Measurements from ENCODE around the gene NMNAT2. TPM values are rescaled to one million over a fixed set of nuclear protein-coding genes. Genes with fewer than 3 reads are reported as not detected.

The NMNAT2 gene
- total and polyA plus RNA-seq, 2 of the 4 experiments (the other 2 are of a cell fraction) = 0.36 to 2.4 TPM

- no peak overlapping the region for H2AFZ ChIP-seq (replicated peaks; ENCODE audit: low read length, poor library complexity)
- H3K4me1 ChIP-seq (ENCODE audit: control insufficient read depth, insufficient read depth, low read length) = peaks cover 13% of the 10 kb centered on the region
- peak overlapping the region; percentile 75; the same call in 1 of the 2 replicates for H2BK20ac ChIP-seq (ENCODE audit: low read depth, low read length)
- peak overlapping the region; percentile 10; the same call in 1 of the 2 replicates for H3K18ac ChIP-seq (ENCODE audit: low read depth, low read length)
- H3K56ac ChIP-seq (ENCODE audit: extremely low read depth, insufficient read depth, low read length) = no peak overlapping the region
- H3K27ac ChIP-seq (ENCODE audit: insufficient read depth, low read length) = no peak overlapping the region
- peak overlapping the region; percentile 33; the same call in 1 of the 2 replicates for H2BK120ac ChIP-seq (ENCODE audit: low read depth, low read length)
- no peak overlapping the region for H3K4me2 ChIP-seq (ENCODE audit: low read depth, low read length)
- DNase-seq = no peak
- no peak overlapping the region for H3K23ac ChIP-seq (ENCODE audit: low read depth, low read length)
- in situ Hi-C loops (cut with MboI; ENCODE audit: low sequenced_read_pairs) (loop anchor here (10.0 to 25.0 kb wide), 2 partner anchors 212 to 275 kb away; partner anchors contain the start of genes LAMC1 and SHCBP1L), dilution Hi-C loops (cut with HindIII; ENCODE audit: low sequenced_read_pairs, unreplicated experiment) (no loop called here), intact Hi-C loops (cut with micrococcal nuclease) (loop anchor here (5.0 kb wide), 1 partner anchor 95 kb away; no protein-coding TSS in a partner anchor)
- no peak for TF ChIP-seq BHLHE40 (IDR thresholded peaks at IDR 0.05; ENCODE audit: low read depth, low read length)
- TF ChIP-seq, protein P1, sequence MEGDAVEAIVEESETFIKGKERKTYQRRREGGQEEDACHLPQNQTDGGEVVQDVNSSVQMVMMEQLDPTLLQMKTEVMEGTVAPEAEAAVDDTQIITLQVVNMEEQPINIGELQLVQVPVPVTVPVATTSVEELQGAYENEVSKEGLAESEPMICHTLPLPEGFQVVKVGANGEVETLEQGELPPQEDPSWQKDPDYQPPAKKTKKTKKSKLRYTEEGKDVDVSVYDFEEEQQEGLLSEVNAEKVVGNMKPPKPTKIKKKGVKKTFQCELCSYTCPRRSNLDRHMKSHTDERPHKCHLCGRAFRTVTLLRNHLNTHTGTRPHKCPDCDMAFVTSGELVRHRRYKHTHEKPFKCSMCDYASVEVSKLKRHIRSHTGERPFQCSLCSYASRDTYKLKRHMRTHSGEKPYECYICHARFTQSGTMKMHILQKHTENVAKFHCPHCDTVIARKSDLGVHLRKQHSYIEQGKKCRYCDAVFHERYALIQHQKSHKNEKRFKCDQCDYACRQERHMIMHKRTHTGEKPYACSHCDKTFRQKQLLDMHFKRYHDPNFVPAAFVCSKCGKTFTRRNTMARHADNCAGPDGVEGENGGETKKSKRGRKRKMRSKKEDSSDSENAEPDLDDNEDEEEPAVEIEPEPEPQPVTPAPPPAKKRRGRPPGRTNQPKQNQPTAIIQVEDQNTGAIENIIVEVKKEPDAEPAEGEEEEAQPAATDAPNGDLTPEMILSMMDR (conservative IDR thresholded peaks at IDR 0.05; ENCODE audit: low read depth, low read length) = no peak
- TF ChIP-seq, protein P2, sequence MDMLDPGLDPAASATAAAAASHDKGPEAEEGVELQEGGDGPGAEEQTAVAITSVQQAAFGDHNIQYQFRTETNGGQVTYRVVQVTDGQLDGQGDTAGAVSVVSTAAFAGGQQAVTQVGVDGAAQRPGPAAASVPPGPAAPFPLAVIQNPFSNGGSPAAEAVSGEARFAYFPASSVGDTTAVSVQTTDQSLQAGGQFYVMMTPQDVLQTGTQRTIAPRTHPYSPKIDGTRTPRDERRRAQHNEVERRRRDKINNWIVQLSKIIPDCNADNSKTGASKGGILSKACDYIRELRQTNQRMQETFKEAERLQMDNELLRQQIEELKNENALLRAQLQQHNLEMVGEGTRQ (IDR thresholded peaks at IDR 0.05; ENCODE audit: low read depth, low read length) = no peak
- no peak for TF ChIP-seq NFE2L2 (IDR thresholded peaks at IDR 0.05; ENCODE audit: low read depth, low read length)
- no peak for TF ChIP-seq RCOR1 (IDR thresholded peaks at IDR 0.05; ENCODE audit: insufficient replicate concordance, low read length)
- TF ChIP-seq, protein P3, sequence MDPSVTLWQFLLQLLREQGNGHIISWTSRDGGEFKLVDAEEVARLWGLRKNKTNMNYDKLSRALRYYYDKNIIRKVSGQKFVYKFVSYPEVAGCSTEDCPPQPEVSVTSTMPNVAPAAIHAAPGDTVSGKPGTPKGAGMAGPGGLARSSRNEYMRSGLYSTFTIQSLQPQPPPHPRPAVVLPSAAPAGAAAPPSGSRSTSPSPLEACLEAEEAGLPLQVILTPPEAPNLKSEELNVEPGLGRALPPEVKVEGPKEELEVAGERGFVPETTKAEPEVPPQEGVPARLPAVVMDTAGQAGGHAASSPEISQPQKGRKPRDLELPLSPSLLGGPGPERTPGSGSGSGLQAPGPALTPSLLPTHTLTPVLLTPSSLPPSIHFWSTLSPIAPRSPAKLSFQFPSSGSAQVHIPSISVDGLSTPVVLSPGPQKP (IDR thresholded peaks at IDR 0.05; ENCODE audit: borderline replicate concordance, low read depth, low read length) = no peak
- TF ChIP-seq FOS (IDR thresholded peaks at IDR 0.05; ENCODE audit: low read depth, low read length) = no peak
- TF ChIP-seq SMC3 (IDR thresholded peaks at IDR 0.05; ENCODE audit: low read depth, low read length) = no peak
- TF ChIP-seq MXI1 (IDR thresholded peaks at IDR 0.05; ENCODE audit: borderline replicate concordance, low read depth, low read length) = no peak
- TF ChIP-seq RFX5 (IDR thresholded peaks at IDR 0.05; ENCODE audit: low read depth, low read length) = no peak
- TF ChIP-seq POLR2A (IDR thresholded peaks at IDR 0.05; ENCODE audit: low read depth, low read length) = no peak
- no peak for TF ChIP-seq MAFK (IDR thresholded peaks at IDR 0.05; ENCODE audit: low read depth, low read length)
- TF ChIP-seq CHD1 (IDR thresholded peaks at IDR 0.05; ENCODE audit: low read depth, low read length) = no peak
- no peak for TF ChIP-seq CEBPB (IDR thresholded peaks at IDR 0.05; ENCODE audit: low read depth, low read length)
- TF ChIP-seq MAZ (IDR thresholded peaks at IDR 0.05; ENCODE audit: borderline replicate concordance, low read depth, low read length) = no peak
- TF ChIP-seq RAD21 (IDR thresholded peaks at IDR 0.05; ENCODE audit: low read length) = no peak
- peak overlapping the region in 1 of 2 experiments; percentile 40; a peak in 1 of 4 replicates for H4K8ac ChIP-seq (ENCODE audit: low read depth in 2 of 2, low read length in 2 of 2)
- H3K27me3 ChIP-seq (ENCODE audit: control insufficient read depth, insufficient read depth, low read length) = no peaks in the 10 kb centered on the region
- peak overlapping the region; percentile 51; the same call in 1 of the 3 replicates for H2BK15ac ChIP-seq (ENCODE audit: low read depth, low read length)
- no peak for ATAC-seq (ENCODE audit: low read depth)
- no peak overlapping the region for H3K4me3 ChIP-seq (ENCODE audit: insufficient read depth, low read depth, low read length)
- peak overlapping the region; percentile 24 for H2BK5ac ChIP-seq (ENCODE audit: low read depth, low read length, poor library complexity, severe bottlenecking)
- peaks cover 13% of the 10 kb centered on the region for H3K9me1 ChIP-seq (ENCODE audit: insufficient read depth, low read length)
- no peak overlapping the region for H4K5ac ChIP-seq (ENCODE audit: low read depth, low read length)
- H4K20me1 ChIP-seq (ENCODE audit: insufficient read depth, low read length) = no peaks in the 10 kb centered on the region
- H3K4ac ChIP-seq (ENCODE audit: low read depth, low read length) = peak overlapping the region; percentile 22; the same call in 1 of the 2 replicates
- no peak overlapping the region for H3K9ac ChIP-seq (ENCODE audit: low read depth, low read length)
- POLR2A ChIA-PET (ENCODE audit: unreplicated experiment) = no interaction called here
- WGBS, 2 experiments (ENCODE audit: extremely low coverage in 2 of 2, insufficient read length in 1 of 2) = 100% methylated on average over 1 of the region's 2 CpGs; no CpG with 5 or more reads in 1 of the 2 experiments
- H2AK5ac ChIP-seq (ENCODE audit: low read depth, low read length) = peak overlapping the region; percentile 54; the same call in 1 of the 2 replicates
- H2AK9ac ChIP-seq (replicated peaks; ENCODE audit: low read depth, low read length, poor library complexity) = no peak overlapping the region
- CTCF ChIA-PET = interaction anchor here (1.2 to 1.3 kb wide), 2 partner anchors 9 to 274 kb away, joined by 3 read pairs; no protein-coding TSS in a partner anchor
- peak overlapping the region; percentile 7; the same call in 1 of the 2 replicates for H3K14ac ChIP-seq (replicated peaks; ENCODE audit: low read depth, low read length)
- no peaks in the 10 kb centered on the region for H3K9me3 ChIP-seq (ENCODE audit: control insufficient read depth, insufficient read depth, low read length)
- H4K91ac ChIP-seq (ENCODE audit: insufficient read depth, low read depth, low read length) = 0 out of 2 replicates have a peak overlapping the region, but pooled peaks have one; percentile 23
- no TSS peak for BruUV-seq (replicated peaks)
- H3K79me1 ChIP-seq (ENCODE audit: low read depth in 1 of 2, low read length in 2 of 2) = no peaks in the 10 kb centered on the region; a peak in 1 of 4 replicates
- H3K36me3 ChIP-seq (ENCODE audit: control insufficient read depth, insufficient read depth, low read length) = no peaks in the 10 kb centered on the region
Observed at GRCh38 chr1:183237046-183237445, 181.1 kb downstream of the NMNAT2 start.

All from IMR-90 (cell line).